Ascending aorta (tissue), 2 donors: Measurements from ENCODE around the gene GABRG3. TPM values are rescaled to one million over a fixed set of nuclear protein-coding genes. Genes with fewer than 3 reads are reported as not detected.

Experiments
- DNase-seq, 2 donors: peaks; one replicate each; pipeline ENCODE4 v3.0.0-alpha.2; 2019; ENCODE audit warnings: low spot score in 2 of 2
- H3K27ac ChIP-seq, 2 donors: fragments of 200-600 bp; sonication (generic); one replicate each; pipeline ENCODE4 v1.5.1; 2016 to 2017; ENCODE audit warnings: mild to moderate bottlenecking in 1 of 2
- H3K27me3 ChIP-seq: fragments of 200-600 bp; sonication (generic); one replicate; pipeline ENCODE4 v1.5.1; 2017
- H3K36me3 ChIP-seq, 2 donors: fragments of 200-600 bp; sonication (generic); one replicate each; pipeline ENCODE4 v1.5.1; 2016
- H3K4me1 ChIP-seq, 2 donors: fragments of 200-600 bp; sonication (generic); one replicate each; pipeline ENCODE4 v1.5.1; 2016 to 2017; ENCODE audit warnings: mild to moderate bottlenecking in 1 of 2
- H3K4me3 ChIP-seq, 2 donors: fragments of 200-600 bp; sonication (generic); one replicate each; pipeline ENCODE4 v1.5.1; 2016 to 2017; ENCODE audit warnings: mild to moderate bottlenecking in 1 of 2
- H3K9me3 ChIP-seq, 2 donors: fragments of 200-600 bp; sonication (generic); one replicate each; pipeline ENCODE4 v1.5.1; 2016
- CTCF ChIP-seq, 3 experiments: fragments of 200-600 bp in 2 of 3; fragments of 450-650 bp in 1 of 3; sonication (generic) in 2 of 3; IDR thresholded peaks; one replicate each; pipeline ENCODE4 v1.5.1; 2016 to 2019; ENCODE audit warnings: antibody characterized with exemption in 3 of 3, mild to moderate bottlenecking in 1 of 3, moderate library complexity in 1 of 3
- intact Hi-C: fragments of 100-400 bp; cut with DNase I; formaldehyde crosslinking; loops from one replicate; pipeline ENCODE4 v1.15.1; 2023
- total RNA-seq: library from RNA; depleted of rRNA; stranded (reverse); fragments of >200 nt; gene quantifications from one replicate; pipeline ENCODE4 v1.1.0, GENCODE V29; 2016

GABRG3 gene
- total RNA-seq, 1 donor from 2014 or later: not detected

- Histone ChIP-seq H3K9me3 (no peaks in the 10 kb centered on the region), H3K4me3 (no peak overlapping the region), H3K27ac (no peak overlapping the region), H3K27me3 (no peaks in the 10 kb centered on the region), H3K36me3 (no peaks in the 10 kb centered on the region), H3K4me1 (no peaks in the 10 kb centered on the region)
- DNase-seq: no peak
- intact Hi-C loops: no loop called here
- TF ChIP-seq CTCF (IDR thresholded peaks at IDR 0.05): no peak
These were observed 508.5 kb downstream of the GABRG3 start for GRCh38 chr15:27479296-27480140.

- Histone ChIP-seq H3K27ac (no peak overlapping the region), H3K4me3 (no peak overlapping the region), H3K9me3 (no peaks in the 10 kb centered on the region), H3K4me1 (no peaks in the 10 kb centered on the region), H3K27me3 (no peaks in the 10 kb centered on the region), H3K36me3 (no peaks in the 10 kb centered on the region)
- no peak for DNase-seq
- TF ChIP-seq CTCF (IDR thresholded peaks at IDR 0.05): no peak
- intact Hi-C loops: no loop called here
These were observed 509.2 kb downstream of the GABRG3 start for GRCh38 chr15:27480141-27480530.

- Histone ChIP-seq H3K9me3 (no peaks in the 10 kb centered on the region), H3K27ac (no peak overlapping the region), H3K27me3 (no peaks in the 10 kb centered on the region), H3K36me3 (no peaks in the 10 kb centered on the region), H3K4me3 (no peak overlapping the region), H3K4me1 (no peaks in the 10 kb centered on the region)
- intact Hi-C loops: no loop called here
- TF ChIP-seq CTCF (IDR thresholded peaks at IDR 0.05): no peak
- no peak for DNase-seq
These were observed 509.7 kb downstream of the GABRG3 start for GRCh38 chr15:27480642-27481041.

- no peaks in the 10 kb centered on the region for H3K36me3 ChIP-seq
- TF ChIP-seq CTCF (IDR thresholded peaks at IDR 0.05): no peak
- no peaks in the 10 kb centered on the region for H3K9me3 ChIP-seq
- intact Hi-C loops: no loop called here
- no peaks in the 10 kb centered on the region for H3K27me3 ChIP-seq
- DNase-seq: no peak
- H3K27ac ChIP-seq: no peak overlapping the region
- no peak overlapping the region for H3K4me3 ChIP-seq
- H3K4me1 ChIP-seq: no peaks in the 10 kb centered on the region
These were observed 510.8 kb downstream of the GABRG3 start for GRCh38 chr15:27481768-27482167.

GRCh38 chr15:27482287-27482686 is 511.3 kb downstream of the GABRG3 start:
- intact Hi-C loops: no loop called here
- H3K36me3 ChIP-seq: no peaks in the 10 kb centered on the region
- TF ChIP-seq CTCF (IDR thresholded peaks at IDR 0.05): no peak
- no peak overlapping the region for H3K27ac ChIP-seq
- no peak overlapping the region for H3K4me3 ChIP-seq
- H3K27me3 ChIP-seq: no peaks in the 10 kb centered on the region
- no peaks in the 10 kb centered on the region for H3K9me3 ChIP-seq
- DNase-seq: no peak
- no peaks in the 10 kb centered on the region for H3K4me1 ChIP-seq
